Activated CD8-positive, alpha-beta memory T cell treated with anti-CD3 and anti-CD28 coated beads, Interleukin-2, amount 50 U/mL, for 24 hours (primary cell): ENCODE measurements around the gene SH3PXD2A.

Source experiments
- DNase-seq: peaks from one replicate; pipeline ENCODE4 v3.0.0-alpha.2; 2020; ENCODE audit errors: extremely low read depth

SH3PXD2A gene

GRCh38 chr10:103582331-103583123 is 272.8 kb downstream of the SH3PXD2A start:
- no peak for DNase-seq

GRCh38 chr10:103581499-103581898 is 273.9 kb downstream of the SH3PXD2A start:
- no peak for DNase-seq

DNA sequence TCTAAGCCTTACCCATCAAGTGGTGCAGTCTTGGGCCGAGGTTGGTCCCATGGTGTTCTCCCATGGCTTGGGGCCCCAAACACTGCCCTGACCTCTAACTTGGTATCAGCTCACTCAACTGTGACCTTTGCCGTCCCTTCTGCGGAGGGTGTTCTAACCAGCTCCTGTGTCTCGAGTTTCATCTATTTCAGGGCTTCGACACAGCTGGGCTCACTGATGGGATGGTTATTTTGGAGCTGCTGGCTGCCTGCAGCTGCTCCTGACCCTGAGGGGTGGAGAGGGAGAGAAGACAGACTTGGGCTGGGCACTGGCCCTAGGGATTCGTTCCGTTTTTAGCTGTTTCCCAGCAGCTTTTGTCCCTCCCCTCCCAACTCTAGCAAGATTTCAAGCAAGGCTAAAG is 274.9 kb downstream of the SH3PXD2A start:
- DNase-seq = no peak

DNA sequence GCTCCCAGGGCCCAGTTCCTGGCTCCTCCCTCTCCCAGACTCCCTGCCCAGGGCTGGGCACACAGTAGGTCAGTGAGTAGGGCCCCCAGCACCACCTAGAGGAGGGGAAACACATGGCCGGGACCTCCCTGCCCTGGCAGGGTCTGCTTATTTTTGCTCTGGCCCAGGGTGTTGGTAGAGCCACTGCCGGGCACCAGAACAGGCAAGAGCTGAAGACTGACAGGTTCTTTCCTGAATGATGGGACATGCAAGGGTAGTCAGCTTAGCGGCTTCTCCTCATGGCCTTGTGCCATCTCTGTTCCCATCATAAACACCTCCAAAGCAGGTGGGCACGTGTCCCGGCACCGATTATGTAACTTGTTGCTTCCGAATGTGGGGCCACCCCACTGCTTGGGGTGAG is 275.4 kb downstream of the SH3PXD2A start:
- no peak for DNase-seq

GRCh38 chr10:103578782-103579382 is 276.5 kb downstream of the SH3PXD2A start:
- no peak for DNase-seq

DNA sequence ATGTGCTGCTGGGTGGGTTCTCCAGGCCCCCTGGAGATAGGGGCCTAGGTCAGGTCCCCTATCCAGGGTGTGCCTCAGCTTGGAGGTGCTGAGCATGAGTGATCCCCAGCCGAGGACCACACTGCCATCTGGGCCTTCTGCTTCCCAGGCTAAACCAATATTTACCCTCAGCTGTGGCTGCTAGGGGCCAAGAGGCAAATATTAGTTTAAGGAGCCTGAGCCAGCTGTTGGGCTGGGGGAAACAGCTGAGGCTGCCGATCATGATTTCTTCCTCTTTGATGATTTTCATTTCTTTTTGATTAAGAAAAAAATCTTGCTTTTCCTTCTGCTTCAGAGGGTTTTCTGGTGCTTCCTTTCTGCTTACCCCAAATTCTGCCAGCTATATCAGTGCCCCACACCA is 278.5 kb downstream of the SH3PXD2A start:
- DNase-seq = no peak

DNA sequence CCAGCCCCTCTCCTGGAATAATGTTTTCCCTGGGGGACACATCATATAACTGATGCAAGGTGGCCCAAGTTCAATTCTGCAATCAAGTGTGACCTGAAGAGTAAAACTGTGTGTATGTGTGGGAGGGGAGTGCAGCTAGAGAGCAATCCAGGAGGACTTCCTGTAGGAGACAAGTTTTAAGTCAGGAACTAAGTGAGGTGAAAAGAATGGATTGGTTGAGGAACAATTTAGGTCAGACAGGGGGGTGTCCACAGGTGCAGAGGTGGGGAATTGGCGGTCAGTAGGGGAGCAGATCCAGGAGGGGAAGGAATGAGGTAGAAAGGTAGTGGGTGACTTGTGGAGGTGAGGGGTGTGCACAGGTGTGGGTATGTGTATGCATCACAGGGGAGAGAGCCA is 279.3 kb downstream of the SH3PXD2A start:
- DNase-seq = no peak

- no peak for DNase-seq
Observed at GRCh38 chr10:103575416-103576075, 279.8 kb downstream of the SH3PXD2A start.

- no peak for DNase-seq
Observed at GRCh38 chr10:103574097-103575061, 281.0 kb downstream of the SH3PXD2A start.

GRCh38 chr10:103573205-103573487 is 282.2 kb downstream of the SH3PXD2A start:
- DNase-seq = no peak

DNA sequence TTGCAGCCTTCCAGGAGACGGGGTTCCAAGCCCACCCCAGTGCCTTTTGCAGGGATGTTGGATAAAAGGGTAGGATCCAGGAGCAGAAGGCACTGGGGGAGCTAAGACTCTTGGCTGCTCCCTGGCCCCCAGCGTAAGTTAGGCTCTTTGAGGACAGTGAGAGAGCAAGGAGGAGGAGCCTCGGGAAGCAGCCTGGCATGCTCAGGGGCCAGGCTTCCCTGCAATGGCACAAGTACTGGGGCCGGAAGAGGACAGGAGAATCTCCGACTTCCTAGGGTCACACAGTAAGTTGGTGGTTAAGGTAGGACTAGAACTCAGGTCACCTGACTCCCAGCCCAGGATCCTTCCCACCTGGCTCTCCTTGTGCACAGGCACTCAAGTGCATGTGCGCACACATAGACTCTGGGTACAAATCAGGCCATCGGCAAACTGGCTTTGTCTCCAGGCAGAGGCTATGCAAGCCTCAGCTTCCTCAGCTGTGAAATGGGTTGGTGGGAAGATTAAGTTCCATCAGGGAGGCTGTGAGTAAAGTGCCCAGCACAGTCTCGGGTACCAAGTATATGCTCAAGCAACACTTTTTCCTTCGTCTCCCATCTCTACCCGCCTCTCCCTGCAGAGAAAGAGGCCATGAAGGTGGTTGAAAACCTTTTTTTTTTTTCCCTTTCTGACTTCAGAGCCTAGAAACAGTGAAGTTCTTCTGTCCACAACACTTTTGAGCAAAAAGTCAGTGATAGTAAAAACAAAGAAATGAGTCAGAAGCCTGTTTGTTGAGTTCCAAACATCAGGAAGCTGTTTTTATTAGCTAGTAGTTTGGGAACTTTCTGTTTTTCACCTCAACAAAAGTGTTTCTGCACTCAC is 282.8 kb downstream of the SH3PXD2A start:
- DNase-seq = no peak

GRCh38 chr10:103571656-103571975 is 283.8 kb downstream of the SH3PXD2A start:
- DNase-seq = no peak

DNA sequence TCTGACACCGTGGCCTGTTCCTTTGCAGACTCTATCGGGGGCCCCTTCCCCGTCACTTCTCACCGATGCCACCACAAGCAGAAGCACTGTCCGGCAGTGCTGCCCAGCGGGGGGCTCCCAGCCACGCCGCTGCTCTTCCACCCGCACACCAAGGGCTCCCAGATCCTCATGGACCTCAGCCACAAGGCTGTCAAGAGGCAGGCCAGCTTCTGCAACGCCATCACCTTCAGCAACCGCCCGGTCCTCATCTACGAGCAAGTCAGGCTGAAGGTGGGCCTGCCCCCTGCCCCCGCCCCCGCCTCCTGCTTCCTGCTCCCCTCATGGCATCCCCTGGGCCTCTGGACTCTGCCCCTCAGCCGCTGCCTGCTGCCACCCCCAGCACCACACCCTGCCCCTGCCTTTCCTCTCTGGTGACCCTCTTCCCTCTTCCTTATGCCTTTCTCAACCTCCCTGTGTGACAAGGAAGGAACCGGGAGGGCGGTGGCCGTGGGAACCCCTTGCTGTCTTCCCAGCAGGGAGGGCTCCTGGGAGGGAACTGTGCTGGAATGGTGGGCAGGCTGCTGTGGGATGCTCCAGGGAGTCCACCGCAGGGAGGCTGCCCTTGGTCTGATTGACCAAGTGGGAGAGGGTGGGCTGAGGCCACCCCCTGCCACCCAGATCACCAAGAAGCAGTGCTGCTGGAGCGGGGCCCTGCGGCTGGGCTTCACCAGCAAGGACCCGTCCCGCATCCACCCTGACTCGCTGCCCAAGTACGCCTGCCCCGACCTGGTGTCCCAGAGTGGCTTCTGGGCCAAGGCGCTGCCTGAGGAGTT is 284.3 kb downstream of the SH3PXD2A start:
- no peak for DNase-seq

GRCh38 chr10:103569896-103570295 is 285.5 kb downstream of the SH3PXD2A start:
- no peak for DNase-seq

GRCh38 chr10:103568505-103568904 is 286.9 kb downstream of the SH3PXD2A start:
- no peak for DNase-seq

DNA sequence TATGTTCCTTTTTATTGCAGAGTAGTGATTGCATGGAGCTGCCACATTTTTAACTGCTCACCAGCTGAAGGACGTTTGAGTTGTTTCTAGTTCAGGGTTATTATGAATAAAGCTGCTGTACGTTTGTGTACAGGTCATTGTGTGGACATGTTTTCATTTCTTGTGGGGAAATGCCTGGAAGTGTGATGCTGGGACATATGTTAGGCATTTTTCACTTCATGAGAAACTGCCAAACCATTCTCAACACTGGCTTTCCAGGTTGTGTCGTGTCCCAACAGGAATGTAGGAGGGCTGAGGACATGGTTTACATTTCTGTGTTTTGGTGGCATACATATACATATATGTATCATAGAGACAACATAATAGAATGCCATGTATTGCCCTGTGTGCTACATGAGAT is 288.8 kb downstream of the SH3PXD2A start:
- no peak for DNase-seq

GRCh38 chr10:103564776-103565520 is 290.4 kb downstream of the SH3PXD2A start:
- no peak for DNase-seq

GRCh38 chr10:103564116-103564501 is 291.3 kb downstream of the SH3PXD2A start:
- DNase-seq = no peak

- no peak for DNase-seq
Observed at GRCh38 chr10:103563231-103564115, 291.9 kb downstream of the SH3PXD2A start.
